ENCODE results near the gene PVR. TPM values are rescaled to one million over a fixed set of nuclear protein-coding genes. Genes with fewer than 3 reads are reported as not detected.

PVR gene
- polyA plus RNA-seq, 1 of the 3 experiments (the other 2 are of a cell fraction) = 90.8 TPM

- TF ChIP-seq, protein P1, sequence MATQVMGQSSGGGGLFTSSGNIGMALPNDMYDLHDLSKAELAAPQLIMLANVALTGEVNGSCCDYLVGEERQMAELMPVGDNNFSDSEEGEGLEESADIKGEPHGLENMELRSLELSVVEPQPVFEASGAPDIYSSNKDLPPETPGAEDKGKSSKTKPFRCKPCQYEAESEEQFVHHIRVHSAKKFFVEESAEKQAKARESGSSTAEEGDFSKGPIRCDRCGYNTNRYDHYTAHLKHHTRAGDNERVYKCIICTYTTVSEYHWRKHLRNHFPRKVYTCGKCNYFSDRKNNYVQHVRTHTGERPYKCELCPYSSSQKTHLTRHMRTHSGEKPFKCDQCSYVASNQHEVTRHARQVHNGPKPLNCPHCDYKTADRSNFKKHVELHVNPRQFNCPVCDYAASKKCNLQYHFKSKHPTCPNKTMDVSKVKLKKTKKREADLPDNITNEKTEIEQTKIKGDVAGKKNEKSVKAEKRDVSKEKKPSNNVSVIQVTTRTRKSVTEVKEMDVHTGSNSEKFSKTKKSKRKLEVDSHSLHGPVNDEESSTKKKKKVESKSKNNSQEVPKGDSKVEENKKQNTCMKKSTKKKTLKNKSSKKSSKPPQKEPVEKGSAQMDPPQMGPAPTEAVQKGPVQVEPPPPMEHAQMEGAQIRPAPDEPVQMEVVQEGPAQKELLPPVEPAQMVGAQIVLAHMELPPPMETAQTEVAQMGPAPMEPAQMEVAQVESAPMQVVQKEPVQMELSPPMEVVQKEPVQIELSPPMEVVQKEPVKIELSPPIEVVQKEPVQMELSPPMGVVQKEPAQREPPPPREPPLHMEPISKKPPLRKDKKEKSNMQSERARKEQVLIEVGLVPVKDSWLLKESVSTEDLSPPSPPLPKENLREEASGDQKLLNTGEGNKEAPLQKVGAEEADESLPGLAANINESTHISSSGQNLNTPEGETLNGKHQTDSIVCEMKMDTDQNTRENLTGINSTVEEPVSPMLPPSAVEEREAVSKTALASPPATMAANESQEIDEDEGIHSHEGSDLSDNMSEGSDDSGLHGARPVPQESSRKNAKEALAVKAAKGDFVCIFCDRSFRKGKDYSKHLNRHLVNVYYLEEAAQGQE (IDR thresholded peaks at IDR 0.05; ENCODE audit: low read depth, low read length) = no peak
These were observed 29.4 kb upstream of the PVR start (continued) for GRCh38 chr19:44614313-44614712.

DNA sequence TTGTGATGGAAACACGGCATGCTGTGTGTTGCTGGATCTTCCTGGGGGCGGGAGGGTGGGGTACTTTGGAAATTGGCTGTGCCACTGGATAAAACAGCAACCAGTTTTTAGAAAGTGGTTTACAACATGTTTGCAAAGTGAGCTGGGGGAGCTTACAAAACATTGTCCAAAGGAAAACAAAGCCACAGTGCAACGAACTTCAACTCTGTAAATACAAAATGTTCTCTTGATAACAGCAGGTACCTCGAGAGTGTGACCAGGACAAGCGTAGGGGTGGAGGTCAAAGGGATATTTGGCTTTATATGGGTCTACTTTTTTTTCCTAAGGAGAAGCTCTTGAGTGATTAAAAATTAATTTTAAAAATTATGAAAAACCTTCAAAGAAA is 27.9 kb upstream of the PVR start:
- no peak overlapping the region for H2AFZ ChIP-seq (ENCODE audit: low read depth)
- H4K20me1 ChIP-seq (ENCODE audit: insufficient read depth) = no peaks in the 10 kb centered on the region
- TF ChIP-seq USF1 (IDR thresholded peaks at IDR 0.05; ENCODE audit: borderline replicate concordance, low read depth) (no peak), NRF1 (IDR thresholded peaks at IDR 0.05; ENCODE audit: low read depth, low read length) (no peak), MEF2A (IDR thresholded peaks at IDR 0.05; ENCODE audit: borderline replicate concordance, low read depth) (no peak), GABPA (IDR thresholded peaks at IDR 0.05; ENCODE audit: low read depth) (no peak), JUND (IDR thresholded peaks at IDR 0.05) (no peak)
- ChIA-PET POLR2A (no interaction called here), CTCF (interaction anchor here (0.6 to 1.4 kb wide), 3 partner anchors 18 to 45 kb away, joined by 3 to 4 read pairs (median 3); no protein-coding TSS in a partner anchor)
- no peaks in the 10 kb centered on the region for H3K9me3 ChIP-seq
- H3K27ac ChIP-seq (ENCODE audit: low read depth in 2 of 2, low read length in 1 of 2) = no peak overlapping the region
- no peaks in the 10 kb centered on the region for H3K79me2 ChIP-seq (ENCODE audit: insufficient read depth)
- H3K9me2 ChIP-seq = no peaks in the 10 kb centered on the region
- H3K27me3 ChIP-seq (ENCODE audit: insufficient read depth) = no peaks in the 10 kb centered on the region
- H3F3A ChIP-seq (replicated peaks; ENCODE audit: insufficient read depth) = peaks cover 10% of the 10 kb centered on the region
- no peak overlapping the region for H3K9ac ChIP-seq
- H3K4me1 ChIP-seq (ENCODE audit: control insufficient read depth in 1 of 2, insufficient read depth in 2 of 2, low read depth in 1 of 2, low read length in 1 of 2) = no peaks in the 10 kb centered on the region; a peak in 1 of 4 replicates
- H3K4me2 ChIP-seq = no peak overlapping the region
- 60% methylated on average over 5 of the region's 5 CpGs for WGBS (ENCODE audit: low lambda C conversion rate)
- DNase-seq = no peak
- no peaks in the 10 kb centered on the region for H3K36me3 ChIP-seq (replicated peaks in 1 of 2; ENCODE audit: control insufficient read depth in 1 of 2, insufficient read depth in 2 of 2, low read length in 1 of 2)
- H3K4me3 ChIP-seq (ENCODE audit: low read depth in 2 of 2, low read length in 1 of 2) = no peak overlapping the region

DNA sequence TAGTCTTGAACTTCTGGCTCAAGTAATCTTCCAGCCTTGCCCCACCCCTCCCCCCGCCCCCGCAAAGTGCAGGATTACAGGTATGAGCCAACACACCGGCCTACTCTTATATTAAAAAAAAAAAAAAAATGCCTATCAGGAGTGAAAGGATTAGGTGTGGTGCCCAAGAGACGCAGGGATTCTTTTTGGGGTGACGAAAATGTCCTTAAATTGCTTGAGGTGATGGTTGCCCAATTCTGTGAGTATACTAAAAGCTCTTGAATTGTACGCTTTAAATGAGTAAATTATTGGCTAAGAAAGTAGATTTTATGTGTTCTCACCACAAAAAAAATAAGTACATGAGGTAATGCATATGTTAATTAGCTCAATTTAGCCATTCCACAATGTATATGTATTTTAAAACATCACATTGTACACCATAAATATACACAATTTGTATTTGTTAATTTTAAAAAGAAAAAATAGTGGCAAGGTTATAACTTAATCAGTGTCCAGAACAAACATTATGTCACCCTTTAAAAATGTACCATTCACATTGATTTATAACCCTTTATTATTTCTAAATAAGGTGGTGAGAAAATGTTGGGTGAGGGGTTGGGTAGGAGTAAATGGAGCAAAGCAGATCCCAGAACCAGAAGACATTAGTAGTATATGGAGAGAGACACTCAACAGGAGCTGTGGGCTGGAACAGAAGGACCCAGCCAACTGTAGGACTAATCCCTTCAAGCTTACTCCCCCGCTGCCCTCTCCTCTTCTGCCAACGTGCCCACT is 26.4 kb upstream of the PVR start:
- H3F3A ChIP-seq (replicated peaks; ENCODE audit: insufficient read depth) = peaks cover 10% of the 10 kb centered on the region
- peak overlapping the region; percentile 41; the same call in 1 of the 2 replicates for H2AFZ ChIP-seq (ENCODE audit: low read depth)
- H3K4me2 ChIP-seq = no peak overlapping the region
- TF ChIP-seq PBX3 (IDR thresholded peaks at IDR 0.05) = no peak
- TF ChIP-seq NRF1 (IDR thresholded peaks at IDR 0.05; ENCODE audit: low read depth, low read length) = no peak
- no peak for TF ChIP-seq RXRA (IDR thresholded peaks at IDR 0.05; ENCODE audit: borderline replicate concordance, low read depth)
- no peaks in the 10 kb centered on the region for H3K9me3 ChIP-seq
- no peaks in the 10 kb centered on the region for H3K79me2 ChIP-seq (ENCODE audit: insufficient read depth)
- POLR2A ChIA-PET = no interaction called here
- no peaks in the 10 kb centered on the region for H3K27me3 ChIP-seq (ENCODE audit: insufficient read depth)
- no peaks in the 10 kb centered on the region; a peak in 1 of 4 replicates for H3K4me1 ChIP-seq (ENCODE audit: control insufficient read depth in 1 of 2, insufficient read depth in 2 of 2, low read depth in 1 of 2, low read length in 1 of 2)
- no peak for DNase-seq
- H3K27ac ChIP-seq (ENCODE audit: low read depth in 2 of 2, low read length in 1 of 2) = no peak overlapping the region
- no peaks in the 10 kb centered on the region for H3K36me3 ChIP-seq (replicated peaks in 1 of 2; ENCODE audit: control insufficient read depth in 1 of 2, insufficient read depth in 2 of 2, low read length in 1 of 2)
- H3K9ac ChIP-seq = no peak overlapping the region
- no peaks in the 10 kb centered on the region for H3K9me2 ChIP-seq
- 62% methylated on average over 8 of the region's 8 CpGs for WGBS (ENCODE audit: low lambda C conversion rate)
- H3K4me3 ChIP-seq (ENCODE audit: low read depth in 2 of 2, low read length in 1 of 2) = no peak overlapping the region
- CTCF ChIA-PET = interaction anchor here (1.0 to 1.6 kb wide), 5 partner anchors 16 to 106 kb away, joined by 3 to 8 read pairs (median 3); no protein-coding TSS in a partner anchor
- H4K20me1 ChIP-seq (ENCODE audit: insufficient read depth) = no peaks in the 10 kb centered on the region

Data from SK-N-SH (cell line).